OCI-LY1 (cell line): Measurements from ENCODE around the gene PCBP3.

Experiments used
- H2AFZ ChIP-seq: fragments of 200-600 bp; sonication (generic), shearing (Covaris generic); 2 replicates; pipeline ENCODE4 v1.6.0; 2014; ENCODE audit warnings: antibody characterized with exemption, mild to moderate bottlenecking, low read length
- H3F3A ChIP-seq: fragments of 200-600 bp; sonication (generic), shearing (Covaris generic); 2 replicates; pipeline ENCODE4 v1.6.0; 2014; ENCODE audit warnings: mild to moderate bottlenecking, antibody characterized with exemption, low read length, moderate library complexity; ENCODE audit not compliant: insufficient read depth
- H3K27ac ChIP-seq: fragments of 200-600 bp; sonication (generic); 2 replicates; pipeline ENCODE4 v1.5.1; 2014; ENCODE audit warnings: low read length, mixed run types, mild to moderate bottlenecking, low read depth; ENCODE audit not compliant: poor library complexity, severe bottlenecking
- H3K27me3 ChIP-seq: fragments of 200-600 bp; sonication (generic); 2 replicates; pipeline ENCODE4 v1.6.0; 2014; ENCODE audit warnings: antibody characterized with exemption, mild to moderate bottlenecking, low read length, moderate library complexity; ENCODE audit not compliant: insufficient read depth
- H3K36me3 ChIP-seq: fragments of 200-600 bp; sonication (generic); 2 replicates; pipeline ENCODE4 v1.6.1; 2014; ENCODE audit warnings: mild to moderate bottlenecking, antibody characterized with exemption, low read length, moderate library complexity, mixed read lengths; ENCODE audit not compliant: insufficient read depth
- H3K4me1 ChIP-seq: fragments of 200-600 bp; sonication (generic); 2 replicates; pipeline ENCODE4 v1.5.1; 2014; ENCODE audit warnings: mild to moderate bottlenecking, low read length, moderate library complexity; ENCODE audit not compliant: insufficient read depth, severe bottlenecking
- H3K4me2 ChIP-seq: fragments of 200-600 bp; sonication (generic), shearing (Covaris generic); 2 replicates; pipeline ENCODE4 v1.6.1; 2014; ENCODE audit warnings: low read length
- H3K4me3 ChIP-seq: fragments of 200-600 bp; sonication (generic); 2 replicates; pipeline ENCODE4 v1.5.1; 2014; ENCODE audit warnings: low read length, low read depth, mild to moderate bottlenecking, mixed read lengths; ENCODE audit not compliant: poor library complexity, severe bottlenecking
- H3K79me2 ChIP-seq: fragments of 200-600 bp; shearing (Covaris generic); 2 replicates; pipeline ENCODE4 v1.6.1; 2016; ENCODE audit warnings: mixed run types, low read length, mixed read lengths; ENCODE audit not compliant: insufficient read depth
- H3K9ac ChIP-seq: fragments of 200-600 bp; sonication (generic), shearing (Covaris generic); 2 replicates; pipeline ENCODE4 v1.6.1; 2014; ENCODE audit warnings: mild to moderate bottlenecking, low read length, mixed read lengths
- H3K9me2 ChIP-seq: fragments of 200-600 bp; sonication (generic), shearing (Covaris generic); 2 replicates; pipeline ENCODE4 v1.6.1; 2014; ENCODE audit warnings: low read depth, mild to moderate bottlenecking, low read length, mixed read lengths
- H3K9me3 ChIP-seq: fragments of 200-600 bp; shearing (Covaris generic); 2 replicates; pipeline ENCODE4 v1.6.1; 2014; ENCODE audit warnings: low read length, mixed read lengths
- H4K20me1 ChIP-seq: fragments of 200-600 bp; sonication (generic), shearing (Covaris generic); 2 replicates; pipeline ENCODE4 v1.6.0; 2016; ENCODE audit warnings: mild to moderate bottlenecking, low read length; ENCODE audit not compliant: insufficient read depth
- EZH2 ChIP-seq: fragments of 200-600 bp; sonication (generic), shearing (Covaris generic); IDR thresholded peaks from 2 replicates; pipeline ENCODE4 v1.8.0; 2017; ENCODE audit warnings: borderline replicate concordance, mixed run types, mild to moderate bottlenecking, antibody characterized with exemption, low read length, moderate library complexity, mixed read lengths
- TF ChIP-seq, protein P1 (sequence below): fragments of 200-600 bp; sonication (generic), shearing (Covaris generic); IDR thresholded peaks from 2 replicates; pipeline ENCODE4 v1.5.1; 2017; ENCODE audit warnings: mild to moderate bottlenecking, antibody characterized with exemption, low read length, moderate library complexity, mixed read lengths

PCBP3 gene

DNA sequence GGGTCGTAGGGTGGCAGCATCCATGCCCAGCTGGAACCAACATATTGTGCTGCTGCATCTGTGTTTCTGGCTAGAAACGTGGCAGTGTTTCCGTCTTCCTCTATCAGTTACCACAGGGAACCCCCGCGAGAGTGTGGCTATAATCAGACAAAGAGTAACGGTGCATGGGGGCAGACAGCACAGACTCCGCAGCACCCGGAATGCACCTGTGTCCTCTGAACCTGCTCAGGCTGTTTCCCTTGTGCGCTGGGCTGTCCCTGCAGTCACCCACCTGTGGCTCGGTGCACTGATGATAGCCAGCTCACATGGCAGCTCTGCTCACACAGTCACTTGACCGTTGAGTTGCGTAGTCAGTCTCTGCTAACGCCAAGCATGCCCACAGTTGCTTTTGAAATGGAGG is 11.4 kb upstream of the PCBP3 start:
- H3K4me2 ChIP-seq: no peak overlapping the region
- no peaks in the 10 kb centered on the region for H3K4me1 ChIP-seq
- H3K36me3 ChIP-seq: no peaks in the 10 kb centered on the region
- no peaks in the 10 kb centered on the region for H3F3A ChIP-seq
- H3K4me3 ChIP-seq: no peak overlapping the region
- H3K9ac ChIP-seq: no peak overlapping the region
- no peaks in the 10 kb centered on the region for H4K20me1 ChIP-seq
- no peaks in the 10 kb centered on the region for H3K9me3 ChIP-seq
- no peaks in the 10 kb centered on the region for H3K79me2 ChIP-seq
- no peak overlapping the region for H3K27ac ChIP-seq
- H3K27me3 ChIP-seq: no peaks in the 10 kb centered on the region
- no peaks in the 10 kb centered on the region for H3K9me2 ChIP-seq
- TF ChIP-seq, protein P1, sequence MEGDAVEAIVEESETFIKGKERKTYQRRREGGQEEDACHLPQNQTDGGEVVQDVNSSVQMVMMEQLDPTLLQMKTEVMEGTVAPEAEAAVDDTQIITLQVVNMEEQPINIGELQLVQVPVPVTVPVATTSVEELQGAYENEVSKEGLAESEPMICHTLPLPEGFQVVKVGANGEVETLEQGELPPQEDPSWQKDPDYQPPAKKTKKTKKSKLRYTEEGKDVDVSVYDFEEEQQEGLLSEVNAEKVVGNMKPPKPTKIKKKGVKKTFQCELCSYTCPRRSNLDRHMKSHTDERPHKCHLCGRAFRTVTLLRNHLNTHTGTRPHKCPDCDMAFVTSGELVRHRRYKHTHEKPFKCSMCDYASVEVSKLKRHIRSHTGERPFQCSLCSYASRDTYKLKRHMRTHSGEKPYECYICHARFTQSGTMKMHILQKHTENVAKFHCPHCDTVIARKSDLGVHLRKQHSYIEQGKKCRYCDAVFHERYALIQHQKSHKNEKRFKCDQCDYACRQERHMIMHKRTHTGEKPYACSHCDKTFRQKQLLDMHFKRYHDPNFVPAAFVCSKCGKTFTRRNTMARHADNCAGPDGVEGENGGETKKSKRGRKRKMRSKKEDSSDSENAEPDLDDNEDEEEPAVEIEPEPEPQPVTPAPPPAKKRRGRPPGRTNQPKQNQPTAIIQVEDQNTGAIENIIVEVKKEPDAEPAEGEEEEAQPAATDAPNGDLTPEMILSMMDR: no peak
- TF ChIP-seq EZH2: no peak
- H2AFZ ChIP-seq: no peak overlapping the region

DNA sequence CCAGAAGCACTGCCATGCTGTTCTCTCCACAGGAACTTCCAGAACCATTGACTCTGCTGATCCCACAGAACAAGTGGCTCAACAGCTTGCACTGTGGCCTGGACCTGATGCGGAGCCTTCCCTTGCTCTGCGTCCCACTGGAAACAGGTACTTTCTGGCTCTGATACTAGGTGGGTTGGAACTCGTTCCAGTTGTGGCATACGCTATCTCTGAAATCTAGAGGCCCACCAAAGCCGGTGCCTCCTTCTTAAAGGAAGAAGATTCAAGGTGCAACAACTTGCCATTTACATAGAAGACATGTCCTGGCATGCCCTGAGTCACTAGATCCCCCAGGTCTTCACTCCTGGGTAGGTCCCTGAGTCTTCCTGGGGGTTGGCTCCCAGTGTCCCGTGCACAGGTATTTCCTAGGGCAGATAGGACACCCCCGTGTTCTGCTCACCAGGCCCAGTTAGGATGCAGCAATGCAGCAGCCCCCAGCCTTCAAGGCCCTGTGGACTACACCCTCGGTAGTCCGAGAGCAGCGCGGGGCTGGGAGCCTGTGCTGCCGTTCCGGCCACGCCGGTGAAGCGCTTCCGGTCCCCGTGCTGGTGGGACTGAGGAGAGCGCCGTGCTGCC is 10.8 kb upstream of the PCBP3 start:
- no peaks in the 10 kb centered on the region for H3K36me3 ChIP-seq
- no peaks in the 10 kb centered on the region for H3K9me2 ChIP-seq
- no peaks in the 10 kb centered on the region for H3F3A ChIP-seq
- H3K27me3 ChIP-seq: no peaks in the 10 kb centered on the region
- H3K4me1 ChIP-seq: no peaks in the 10 kb centered on the region
- TF ChIP-seq EZH2: no peak
- TF ChIP-seq, protein P1: no peak
- no peaks in the 10 kb centered on the region for H3K9me3 ChIP-seq
- H3K27ac ChIP-seq: no peak overlapping the region
- H2AFZ ChIP-seq: no peak overlapping the region
- H3K4me3 ChIP-seq: no peak overlapping the region
- no peaks in the 10 kb centered on the region for H3K79me2 ChIP-seq
- no peak overlapping the region for H3K9ac ChIP-seq
- no peak overlapping the region for H3K4me2 ChIP-seq
- H4K20me1 ChIP-seq: no peaks in the 10 kb centered on the region

DNA sequence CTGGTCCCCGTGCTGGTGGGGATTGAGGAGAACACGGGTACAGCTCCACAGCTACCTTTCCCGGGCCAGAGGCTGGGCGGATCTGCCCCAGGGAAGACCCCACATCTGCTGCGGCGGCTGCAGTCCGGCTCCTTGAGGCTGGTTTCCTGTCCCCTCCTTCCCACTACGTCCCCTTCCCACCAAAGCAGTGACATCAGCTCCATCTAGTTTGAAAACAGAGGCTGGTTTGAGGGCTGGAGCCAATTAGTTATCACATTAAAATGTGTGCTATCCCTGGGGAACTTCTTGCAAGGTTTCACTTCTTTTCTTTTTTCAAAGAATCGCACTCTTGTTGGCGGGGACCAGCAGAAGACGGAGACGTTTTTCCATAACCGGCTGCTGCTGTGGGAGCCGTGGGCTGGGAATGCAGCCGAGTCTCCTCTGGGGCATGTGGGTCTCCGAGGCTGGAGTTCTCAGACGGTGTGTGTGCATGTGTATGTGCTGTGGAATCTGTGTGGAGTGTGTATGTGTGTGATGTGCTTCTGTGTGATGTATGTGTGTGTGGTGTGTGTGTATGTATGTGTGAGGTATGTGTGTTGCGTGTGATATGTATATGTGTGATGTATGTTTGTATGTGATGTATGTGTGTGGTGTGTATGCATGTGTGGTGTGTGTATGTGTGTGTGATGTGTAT is 8.9 kb upstream of the PCBP3 start:
- Histone ChIP-seq H3K27ac (no peak overlapping the region), H3K9me3 (no peaks in the 10 kb centered on the region), H3K4me3 (no peak overlapping the region), H3K9me2 (no peaks in the 10 kb centered on the region), H3K4me1 (no peaks in the 10 kb centered on the region), H3K4me2 (no peak overlapping the region), H3K9ac (no peak overlapping the region), H4K20me1 (no peaks in the 10 kb centered on the region), H3K27me3 (no peaks in the 10 kb centered on the region), H3K36me3 (no peaks in the 10 kb centered on the region), H2AFZ (no peak overlapping the region), H3F3A (no peaks in the 10 kb centered on the region), H3K79me2 (no peaks in the 10 kb centered on the region)
- no peak for TF ChIP-seq EZH2
- TF ChIP-seq, protein P1: no peak
